OCI-LY7 (cell line): ENCODE data around the gene TBC1D30. TPM values are rescaled to one million over a fixed set of nuclear protein-coding genes. Genes with fewer than 3 reads are reported as not detected.
"Not testable (repeated sequence)": the region's sequence is repeated elsewhere in the genome, so short reads cannot be mapped to it uniquely, and the experiment has no call there.

Source experiments
- BruUV-seq: library from RNA; stranded (reverse); fragments of 400-500 nt; replicated peaks from 2 replicates; lab custom pipeline; 2021; lab: Mats Ljungman, UMichigan
- CTCF ChIA-PET: fragments of 300-600 bp; sonication (Branson Sonifier 250); formaldehyde crosslinking; loops from one replicate; lab custom pipeline; 2022; ENCODE audit warnings: antibody characterized with exemption; ENCODE audit not compliant: unreplicated experiment; lab: Charles Lee
- POLR2A ChIA-PET: fragments of 300-600 bp; sonication (Branson Sonifier 250); formaldehyde crosslinking; loops from one replicate; lab custom pipeline; 2022; ENCODE audit warnings: antibody characterized with exemption; lab: Charles Lee
- DNase-seq: peaks from one replicate; pipeline ENCODE4 v3.0.0-alpha.2; 2015; ENCODE audit warnings: low spot score
- H2AFZ ChIP-seq: fragments of 200-600 bp; sonication (generic), shearing (Covaris generic); 2 replicates; pipeline ENCODE4 v1.6.1; 2014; ENCODE audit warnings: mild to moderate bottlenecking, antibody characterized with exemption, low read length, moderate library complexity
- H3K27ac ChIP-seq: fragments of 200-600 bp; sonication (generic); 2 replicates; pipeline ENCODE4 v1.5.1; 2014; ENCODE audit warnings: mixed run types, low read depth, mild to moderate bottlenecking, moderate library complexity, low read length, inconsistent platforms; ENCODE audit not compliant: poor library complexity, severe bottlenecking
- H3K36me3 ChIP-seq: fragments of 200-600 bp; sonication (generic); 2 replicates; pipeline ENCODE4 v1.6.1; 2014; ENCODE audit warnings: mild to moderate bottlenecking, antibody characterized with exemption, low read length, moderate library complexity, mixed read lengths; ENCODE audit not compliant: insufficient read depth
- H3K4me1 ChIP-seq: fragments of 200-600 bp; sonication (generic); 2 replicates; pipeline ENCODE4 v1.5.1; 2014; ENCODE audit warnings: mild to moderate bottlenecking, low read length; ENCODE audit not compliant: insufficient read depth, poor library complexity, severe bottlenecking
- H3K4me2 ChIP-seq: fragments of 200-600 bp; sonication (generic); 2 replicates; pipeline ENCODE4 v1.6.1; 2014; ENCODE audit warnings: mild to moderate bottlenecking, low read length
- H3K4me3 ChIP-seq: fragments of 200-600 bp; sonication (generic); 2 replicates; pipeline ENCODE4 v1.5.1; 2014; ENCODE audit warnings: mild to moderate bottlenecking, low read depth, low read length; ENCODE audit not compliant: poor library complexity, severe bottlenecking
- H3K79me2 ChIP-seq: fragments of 200-600 bp; sonication (generic); 2 replicates; pipeline ENCODE4 v1.6.1; 2016; ENCODE audit warnings: low read depth, mild to moderate bottlenecking, low read length, moderate library complexity, mixed read lengths; ENCODE audit not compliant: insufficient read depth
- H3K9me2 ChIP-seq: fragments of 200-600 bp; sonication (generic); 2 replicates; pipeline ENCODE4 v1.6.1; 2016; ENCODE audit warnings: mild to moderate bottlenecking, low read length, mixed read lengths; ENCODE audit not compliant: insufficient read depth
- H3K9me3 ChIP-seq: fragments of 200-600 bp; sonication (generic); 2 replicates; pipeline ENCODE4 v1.6.1; 2014; ENCODE audit warnings: mild to moderate bottlenecking, mixed run types, low read length, mixed read lengths
- H4K20me1 ChIP-seq: fragments of 200-600 bp; sonication (generic); 2 replicates; pipeline ENCODE4 v1.6.1; 2014; ENCODE audit warnings: mild to moderate bottlenecking, antibody characterized with exemption, low read length, moderate library complexity, mixed read lengths; ENCODE audit not compliant: insufficient read depth
- EZH2phosphoT487 ChIP-seq: fragments of 200-600 bp; sonication (generic); IDR thresholded peaks from 2 replicates; pipeline ENCODE4 v1.6.1; 2018; ENCODE audit warnings: low read depth, borderline replicate concordance, mild to moderate bottlenecking, mixed run types, antibody characterized with exemption, low read length, moderate library complexity, mixed read lengths
- intact Hi-C: fragments of 100-400 bp; cut with micrococcal nuclease; formaldehyde crosslinking; loops from one replicate; pipeline ENCODE4 v1.10.0; 2022; ENCODE audit not compliant: unreplicated experiment
- total RNA-seq, 2 experiments: library from RNA; depleted of rRNA in 1 of 2; stranded (reverse); fragments of >200 nt in 1 of 2; shearing (Covaris generic) in 1 of 2; gene quantifications; 2 replicates each; pipeline ENCODE4 v1.2.3, GENCODE V29; 2014 to 2022
- TF ChIP-seq, protein P1 (sequence below): fragments of 200-600 bp; sonication (generic); conservative IDR thresholded peaks from 2 replicates; pipeline ENCODE4 v1.5.1; 2014; ENCODE audit warnings: mild to moderate bottlenecking, antibody characterized with exemption, low read length, moderate library complexity, mixed read lengths

TBC1D30 gene
- total RNA-seq, 2 experiments from 2014 or later: 0.13 to 4.6 TPM

GRCh38 chr12:64800640-64801039 lies 23.8 kb upstream of the TBC1D30 start:
- no peak for DNase-seq
- POLR2A ChIA-PET: no interaction called here
- Histone ChIP-seq H3K36me3 (no peaks in the 10 kb centered on the region), H3K4me3 (no peak overlapping the region), H3K4me2 (no peak overlapping the region), H3K27ac (no peak overlapping the region), H4K20me1 (no peaks in the 10 kb centered on the region), H3K4me1 (no peaks in the 10 kb centered on the region), H2AFZ (no peak overlapping the region), H3K9me3 (no peaks in the 10 kb centered on the region), H3K79me2 (no peaks in the 10 kb centered on the region), H3K9me2 (no peaks in the 10 kb centered on the region)
- BruUV-seq: no TSS peak
- TF ChIP-seq EZH2phosphoT487: no peak
- TF ChIP-seq, protein P1, sequence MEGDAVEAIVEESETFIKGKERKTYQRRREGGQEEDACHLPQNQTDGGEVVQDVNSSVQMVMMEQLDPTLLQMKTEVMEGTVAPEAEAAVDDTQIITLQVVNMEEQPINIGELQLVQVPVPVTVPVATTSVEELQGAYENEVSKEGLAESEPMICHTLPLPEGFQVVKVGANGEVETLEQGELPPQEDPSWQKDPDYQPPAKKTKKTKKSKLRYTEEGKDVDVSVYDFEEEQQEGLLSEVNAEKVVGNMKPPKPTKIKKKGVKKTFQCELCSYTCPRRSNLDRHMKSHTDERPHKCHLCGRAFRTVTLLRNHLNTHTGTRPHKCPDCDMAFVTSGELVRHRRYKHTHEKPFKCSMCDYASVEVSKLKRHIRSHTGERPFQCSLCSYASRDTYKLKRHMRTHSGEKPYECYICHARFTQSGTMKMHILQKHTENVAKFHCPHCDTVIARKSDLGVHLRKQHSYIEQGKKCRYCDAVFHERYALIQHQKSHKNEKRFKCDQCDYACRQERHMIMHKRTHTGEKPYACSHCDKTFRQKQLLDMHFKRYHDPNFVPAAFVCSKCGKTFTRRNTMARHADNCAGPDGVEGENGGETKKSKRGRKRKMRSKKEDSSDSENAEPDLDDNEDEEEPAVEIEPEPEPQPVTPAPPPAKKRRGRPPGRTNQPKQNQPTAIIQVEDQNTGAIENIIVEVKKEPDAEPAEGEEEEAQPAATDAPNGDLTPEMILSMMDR: no peak
- intact Hi-C loops: loop anchor here (5.0 to 10.0 kb wide), 2 partner anchors 92 to 304 kb away; no protein-coding TSS in a partner anchor
- CTCF ChIA-PET: no interaction called here

DNA sequence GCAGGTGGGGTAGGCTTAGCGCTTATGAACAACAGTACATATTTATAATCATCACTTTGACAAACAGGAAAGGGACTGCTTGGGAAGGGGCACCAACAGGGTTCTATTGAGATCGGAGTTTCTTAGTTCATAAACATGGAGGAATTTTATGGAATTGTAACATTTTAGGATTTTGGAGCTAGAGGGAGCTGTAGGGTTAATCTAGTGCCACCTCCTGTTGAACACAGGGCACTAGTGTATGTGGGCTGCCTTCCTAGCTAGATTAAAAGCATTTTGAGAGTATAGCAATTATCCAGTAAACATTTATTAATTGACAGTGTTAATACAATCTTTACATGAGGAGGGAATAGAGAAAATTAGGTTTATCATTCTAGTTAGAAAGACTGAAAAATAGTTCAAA lies 23.1 kb upstream of the TBC1D30 start:
- no peaks in the 10 kb centered on the region for H3K9me2 ChIP-seq
- no TSS peak for BruUV-seq
- intact Hi-C loops: loop anchor here (5.0 to 10.0 kb wide), 2 partner anchors 91 to 303 kb away; no protein-coding TSS in a partner anchor
- no peaks in the 10 kb centered on the region for H3K9me3 ChIP-seq
- no peaks in the 10 kb centered on the region for H3K36me3 ChIP-seq
- H4K20me1 ChIP-seq: no peaks in the 10 kb centered on the region
- TF ChIP-seq, protein P1: peak; percentile 39; the same call in 1 of the 2 replicates
- TF ChIP-seq EZH2phosphoT487: no peak
- ChIA-PET CTCF (no interaction called here), POLR2A (no interaction called here)
- H3K79me2 ChIP-seq: no peaks in the 10 kb centered on the region
- H3K4me2 ChIP-seq: no peak overlapping the region
- no peak overlapping the region for H3K27ac ChIP-seq
- no peak overlapping the region for H3K4me3 ChIP-seq
- H2AFZ ChIP-seq: no peak overlapping the region
- H3K4me1 ChIP-seq: no peaks in the 10 kb centered on the region
- DNase-seq: no peak

- H3K4me1 ChIP-seq, H3K9me2 ChIP-seq, H3K27ac ChIP-seq, POLR2A ChIA-PET, H4K20me1 ChIP-seq, H3K36me3 ChIP-seq, H2AFZ ChIP-seq, H3K79me2 ChIP-seq, CTCF ChIA-PET, H3K9me3 ChIP-seq, H3K4me3 ChIP-seq, H3K4me2 ChIP-seq, BruUV-seq: not testable (repeated sequence)
- intact Hi-C loops: loop anchor here (5.0 to 10.0 kb wide), 2 partner anchors 90 to 303 kb away; no protein-coding TSS in a partner anchor
- TF ChIP-seq, protein P1: peak; percentile 85
- DNase-seq: peak; percentile 52
Observed at GRCh38 chr12:64802180-64802775, 22.2 kb upstream of the TBC1D30 start.
